ENCODE results near the gene CD27.

DNA sequence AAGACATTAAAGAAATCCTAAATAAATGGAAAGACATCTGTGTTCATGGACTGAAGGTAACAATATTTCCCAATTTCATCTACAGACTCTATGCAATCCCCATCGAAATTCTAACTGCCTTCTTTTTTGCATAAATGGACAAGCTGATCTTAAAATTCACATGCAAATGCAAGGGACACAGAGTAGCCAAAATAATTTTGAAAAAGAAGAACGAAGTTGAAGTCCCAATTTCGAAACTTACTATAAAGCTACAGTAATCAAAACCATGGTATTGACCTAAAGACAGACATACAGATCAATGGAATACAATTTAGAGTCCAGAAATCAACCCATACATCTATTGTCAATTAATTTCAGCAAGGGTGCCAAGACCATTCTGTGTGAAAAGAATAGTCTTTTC lies 16.4 kb upstream of the CD27 start:
- no peak for TF ChIP-seq POLR2A (IDR thresholded peaks at IDR 0.05)
- TF ChIP-seq, protein P1, sequence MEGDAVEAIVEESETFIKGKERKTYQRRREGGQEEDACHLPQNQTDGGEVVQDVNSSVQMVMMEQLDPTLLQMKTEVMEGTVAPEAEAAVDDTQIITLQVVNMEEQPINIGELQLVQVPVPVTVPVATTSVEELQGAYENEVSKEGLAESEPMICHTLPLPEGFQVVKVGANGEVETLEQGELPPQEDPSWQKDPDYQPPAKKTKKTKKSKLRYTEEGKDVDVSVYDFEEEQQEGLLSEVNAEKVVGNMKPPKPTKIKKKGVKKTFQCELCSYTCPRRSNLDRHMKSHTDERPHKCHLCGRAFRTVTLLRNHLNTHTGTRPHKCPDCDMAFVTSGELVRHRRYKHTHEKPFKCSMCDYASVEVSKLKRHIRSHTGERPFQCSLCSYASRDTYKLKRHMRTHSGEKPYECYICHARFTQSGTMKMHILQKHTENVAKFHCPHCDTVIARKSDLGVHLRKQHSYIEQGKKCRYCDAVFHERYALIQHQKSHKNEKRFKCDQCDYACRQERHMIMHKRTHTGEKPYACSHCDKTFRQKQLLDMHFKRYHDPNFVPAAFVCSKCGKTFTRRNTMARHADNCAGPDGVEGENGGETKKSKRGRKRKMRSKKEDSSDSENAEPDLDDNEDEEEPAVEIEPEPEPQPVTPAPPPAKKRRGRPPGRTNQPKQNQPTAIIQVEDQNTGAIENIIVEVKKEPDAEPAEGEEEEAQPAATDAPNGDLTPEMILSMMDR (IDR thresholded peaks at IDR 0.05): no peak

All from lower leg skin (tissue), 3 donors.